Effector memory CD8-positive, alpha-beta T cell (primary cell): ENCODE data around the gene SPATA31C1.
"Not testable (repeated sequence)": the region's sequence is repeated elsewhere in the genome, so short reads cannot be mapped to it uniquely, and the experiment has no call there.

Source experiments
- ATAC-seq: fragments of 150-1000 bp; cut with Tn5 transposase; replicated peaks from 2 replicates; pipeline ENCODE4 v1.10.0; 2021; ENCODE audit warnings: mild to moderate bottlenecking, moderate library complexity
- DNase-seq, 3 experiments: peaks; one replicate each; pipeline ENCODE4 v3.0.0; 2021
- H3K27ac Mint-ChIP-seq, 2 donors: one replicate each; pipeline ENCODE4 v1.8.0; 2022; ENCODE audit warnings: mild to moderate bottlenecking in 2 of 2, mixed read lengths in 2 of 2, moderate library complexity in 2 of 2
- H3K27me3 Mint-ChIP-seq, 2 donors: one replicate each; pipeline ENCODE4 v1.8.0; 2022; ENCODE audit warnings: mixed read lengths in 2 of 2
- H3K36me3 Mint-ChIP-seq: one replicate; pipeline ENCODE4 v1.8.0; 2022; ENCODE audit warnings: mild to moderate bottlenecking, moderate library complexity, mixed read lengths; ENCODE audit not compliant: insufficient read depth
- H3K4me1 Mint-ChIP-seq, 2 donors: one replicate each; pipeline ENCODE4 v1.8.0; 2022; ENCODE audit warnings: low read depth in 2 of 2, mixed read lengths in 2 of 2
- H3K4me3 Mint-ChIP-seq, 2 donors: one replicate each; pipeline ENCODE4 v1.8.0; 2022; ENCODE audit warnings: mild to moderate bottlenecking in 2 of 2, mixed read lengths in 2 of 2, moderate library complexity in 2 of 2
- H3K9me3 Mint-ChIP-seq, 2 donors: one replicate each; pipeline ENCODE4 v1.8.0; 2022; ENCODE audit warnings: mixed read lengths in 2 of 2
- total RNA-seq, 9 experiments: gene quantifications; one replicate each; lab custom pipeline; 2026; lab: John Stamatoyannopoulos, UW

Gene SPATA31C1
- total RNA-seq, result 0 to 0.11 (median 0) reads per million in 9 experiments

DNA sequence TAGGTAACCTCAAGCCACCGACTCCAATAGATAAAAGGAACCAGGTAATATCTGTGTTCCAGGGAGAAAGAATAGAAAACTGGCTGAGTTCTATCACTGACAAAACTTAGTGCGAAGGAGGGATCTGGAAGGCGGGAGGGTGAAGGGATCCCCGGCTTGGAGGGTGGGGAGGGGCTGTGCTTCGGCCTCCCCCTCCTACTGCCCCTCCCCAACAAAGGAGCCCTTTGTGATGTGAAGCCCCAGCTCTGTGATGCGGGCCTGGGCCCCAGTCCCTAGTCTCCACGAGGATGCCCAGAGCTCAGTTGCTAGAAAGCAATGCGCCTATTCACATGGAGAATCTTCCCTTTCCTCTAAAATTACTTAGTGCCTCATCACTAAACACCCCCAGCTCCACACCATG, at the start of gene SPATA31C1:
Gene SPATA31C1, plus strand, starts transcription at position 301 of the 400 bp plus-strand sequence.
- not testable (repeated sequence) for DNase-seq, H3K4me1 Mint-ChIP-seq, H3K27me3 Mint-ChIP-seq, H3K27ac Mint-ChIP-seq, H3K9me3 Mint-ChIP-seq, H3K36me3 Mint-ChIP-seq, H3K4me3 Mint-ChIP-seq, ATAC-seq

DNA sequence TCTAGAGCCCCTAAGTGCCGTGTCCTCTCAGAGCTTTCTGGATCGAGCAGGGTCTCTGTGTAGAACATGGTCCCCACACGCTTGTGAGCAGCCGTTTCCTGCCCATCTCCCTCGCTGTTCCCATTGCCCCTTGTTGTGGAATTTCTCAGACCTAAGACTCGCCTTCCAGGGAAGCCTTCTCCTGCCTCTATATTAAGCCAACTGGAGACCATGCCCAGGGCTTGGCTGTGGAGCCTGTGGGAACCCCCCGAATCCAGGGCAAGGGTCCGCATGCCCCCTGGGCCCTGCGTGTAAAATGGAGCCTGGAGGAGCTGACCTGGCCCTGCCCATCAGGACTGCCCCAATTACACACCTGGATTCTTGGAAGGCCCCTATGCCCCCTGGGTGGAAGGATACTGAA, 49.6 kb upstream of the SPATA31C1 start:
- ATAC-seq, result no peak
- H3K36me3 Mint-ChIP-seq, result peaks cover 3% of the 10 kb centered on the region
- H3K9me3 Mint-ChIP-seq, result peaks cover 6 to 11% of the 10 kb centered on the region in 2 donors
- H3K4me3 Mint-ChIP-seq, result no peak overlapping the region
- H3K27ac Mint-ChIP-seq, result no peak overlapping the region
- no peak for DNase-seq
- peaks cover 14 to 25% of the 10 kb centered on the region in 2 donors for H3K27me3 Mint-ChIP-seq
- H3K4me1 Mint-ChIP-seq, result no peaks in the 10 kb centered on the region

DNA sequence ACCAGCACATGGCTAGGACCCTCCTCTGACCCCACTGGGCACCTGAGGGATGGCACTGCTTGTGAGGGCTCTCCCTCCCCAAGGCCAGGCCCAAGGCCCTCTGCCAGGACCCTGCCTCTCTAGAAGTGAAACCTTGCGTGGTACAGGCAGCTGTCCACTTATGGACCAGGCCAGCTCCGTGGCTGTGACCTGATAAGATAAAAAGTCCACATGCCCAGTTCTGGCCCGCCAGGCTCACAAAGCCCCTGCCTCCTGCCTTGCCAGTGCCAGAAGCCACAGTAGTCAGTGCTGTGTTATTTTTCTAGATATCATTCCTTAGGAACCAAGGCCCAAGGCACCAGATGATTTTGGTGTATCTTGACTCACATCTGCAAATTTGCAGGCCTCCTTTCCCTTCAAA, 49.1 kb upstream of the SPATA31C1 start:
- Mint-ChIP-seq H3K4me1 (no peaks in the 10 kb centered on the region), H3K36me3 (peaks cover 3% of the 10 kb centered on the region), H3K27ac (no peak overlapping the region), H3K4me3 (no peak overlapping the region), H3K27me3 (peaks cover 14 to 29% of the 10 kb centered on the region in 2 donors), H3K9me3 (peaks cover 6 to 11% of the 10 kb centered on the region in 2 donors)
- DNase-seq, result no peak
- ATAC-seq, result no peak

DNA sequence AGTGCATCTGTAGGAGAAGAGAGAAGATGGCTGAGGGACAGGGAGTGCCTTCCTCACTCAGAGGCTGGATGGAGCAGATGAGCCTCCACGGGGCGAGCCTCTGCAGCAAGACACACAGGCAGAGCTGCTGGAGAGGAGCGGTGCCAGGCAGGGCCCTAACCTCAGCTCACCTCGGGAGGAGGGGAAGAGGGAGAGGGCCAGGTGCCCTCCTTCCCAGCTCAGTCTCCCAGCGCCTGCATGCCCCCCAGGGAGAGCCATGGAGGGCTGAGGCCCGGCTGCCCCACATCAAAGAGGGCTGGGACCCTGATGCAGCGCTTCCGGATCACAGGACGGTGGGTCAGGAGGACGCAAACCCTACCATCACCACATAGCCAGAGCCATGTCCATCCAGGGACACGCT, 48.7 kb upstream of the SPATA31C1 start:
- Mint-ChIP-seq H3K9me3 (peaks cover 6 to 11% of the 10 kb centered on the region in 2 donors), H3K36me3 (peaks cover 3% of the 10 kb centered on the region), H3K27ac (no peak overlapping the region), H3K4me1 (no peaks in the 10 kb centered on the region), H3K4me3 (no peak overlapping the region), H3K27me3 (peaks cover 13 to 34% of the 10 kb centered on the region in 2 donors)
- ATAC-seq (no peak), DNase-seq (no peak)

DNA sequence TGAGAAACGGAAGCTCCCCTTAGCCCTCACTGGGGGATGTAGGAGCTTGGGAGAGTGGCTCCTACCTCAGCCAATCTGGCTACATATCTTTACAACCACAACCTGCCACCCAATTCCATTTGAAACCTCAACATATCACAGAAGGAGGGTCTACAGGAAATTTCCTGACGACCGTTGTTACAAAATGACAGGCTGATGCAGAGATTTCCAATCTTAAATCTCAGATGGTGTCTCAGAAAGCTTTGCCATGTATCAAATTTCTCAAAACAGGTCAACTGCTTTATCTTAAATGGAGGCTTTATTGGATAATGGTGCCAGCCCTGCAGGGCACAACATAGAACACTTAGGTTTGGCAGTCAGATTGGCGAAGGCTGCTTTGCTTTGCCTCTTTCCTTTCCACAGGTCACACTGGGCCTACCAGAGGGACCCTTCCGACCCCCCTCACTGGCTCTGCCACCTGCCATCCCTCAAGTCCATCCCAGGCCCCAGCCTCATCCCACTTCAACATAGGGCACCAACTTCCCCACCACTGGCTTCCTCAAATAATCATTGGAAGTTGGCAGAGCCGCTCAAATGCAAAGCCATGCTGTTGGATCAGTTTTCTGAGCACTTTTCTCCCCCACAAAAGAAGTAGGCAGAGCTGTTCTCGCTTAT, 46.2 kb upstream of the SPATA31C1 start:
- no peak overlapping the region for H3K27ac Mint-ChIP-seq
- no peak for DNase-seq
- no peak overlapping the region for H3K4me3 Mint-ChIP-seq
- ATAC-seq, result no peak
- H3K36me3 Mint-ChIP-seq, result peaks cover under 1% of the 10 kb centered on the region
- H3K4me1 Mint-ChIP-seq, result no peaks in the 10 kb centered on the region
- peaks cover 7 to 46% of the 10 kb centered on the region in 2 donors for H3K27me3 Mint-ChIP-seq
- H3K9me3 Mint-ChIP-seq, result peaks cover 6 to 11% of the 10 kb centered on the region in 2 donors

DNA sequence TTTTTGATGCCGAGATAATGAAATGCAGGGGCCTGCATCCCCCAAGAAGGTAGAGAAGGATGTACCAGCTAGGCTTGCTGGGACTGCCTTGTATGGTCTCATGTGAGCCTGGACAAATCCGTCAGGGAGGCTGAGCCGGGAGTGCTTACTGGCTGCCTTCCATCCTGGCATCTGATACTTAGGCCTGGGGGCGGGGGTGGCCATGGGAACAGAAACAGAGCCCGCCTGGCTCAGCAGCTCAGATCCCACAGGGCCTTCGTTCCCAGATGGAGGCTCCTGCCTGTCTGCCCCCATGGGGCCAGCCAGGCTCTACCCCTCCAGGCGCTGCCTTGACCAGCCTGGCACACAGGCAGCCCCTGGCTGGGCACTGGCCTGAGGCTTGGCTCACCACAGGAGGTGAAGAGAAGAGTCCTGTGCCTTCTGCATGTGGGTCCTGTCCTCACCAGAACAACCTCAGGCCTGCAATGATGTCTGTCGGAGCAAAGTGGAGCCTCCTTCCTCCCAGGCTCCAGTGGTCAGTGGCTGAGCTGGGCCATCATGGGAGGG, 45.6 kb upstream of the SPATA31C1 start:
- no peak overlapping the region for H3K4me3 Mint-ChIP-seq
- ATAC-seq (no peak), DNase-seq (no peak)
- H3K4me1 Mint-ChIP-seq, result no peaks in the 10 kb centered on the region
- H3K27me3 Mint-ChIP-seq, result peaks cover 12 to 46% of the 10 kb centered on the region in 2 donors
- peaks cover 6 to 11% of the 10 kb centered on the region in 2 donors for H3K9me3 Mint-ChIP-seq
- peaks cover 3% of the 10 kb centered on the region for H3K36me3 Mint-ChIP-seq
- no peak overlapping the region for H3K27ac Mint-ChIP-seq

DNA sequence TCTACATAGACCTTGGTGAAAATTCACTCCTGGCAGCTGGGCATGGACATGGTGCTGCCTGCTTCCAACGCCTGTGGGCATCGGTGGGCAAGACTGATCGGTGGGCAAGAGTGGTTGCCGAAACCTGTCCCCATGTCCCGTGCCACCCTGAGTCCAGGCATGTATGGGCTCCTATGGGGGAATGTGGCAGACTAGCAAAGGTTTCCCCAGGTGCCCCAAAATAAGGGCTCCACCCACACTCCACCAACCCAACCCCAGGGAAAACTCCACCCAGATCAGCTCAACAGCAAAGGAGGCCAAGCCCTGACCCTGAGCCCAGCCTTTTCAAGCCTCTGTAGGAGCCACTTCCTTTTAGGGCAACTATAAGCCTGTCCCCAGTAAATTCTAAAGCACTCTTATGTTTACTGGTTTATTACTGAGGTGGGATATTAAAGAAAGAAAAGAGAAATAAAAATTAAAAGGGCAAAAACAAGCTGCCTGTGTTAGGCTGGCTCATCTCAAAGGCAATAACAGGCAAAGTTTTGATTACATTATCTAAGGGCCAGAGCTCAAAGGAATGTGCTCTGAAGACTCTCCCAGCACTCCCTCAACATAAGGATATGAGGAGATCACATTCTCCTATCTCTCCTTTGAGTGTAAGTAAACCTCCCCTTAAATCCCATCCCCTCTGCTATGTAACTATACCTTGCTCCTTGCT, 44.0 kb upstream of the SPATA31C1 start:
- H3K27ac Mint-ChIP-seq, result no peak overlapping the region

DNA sequence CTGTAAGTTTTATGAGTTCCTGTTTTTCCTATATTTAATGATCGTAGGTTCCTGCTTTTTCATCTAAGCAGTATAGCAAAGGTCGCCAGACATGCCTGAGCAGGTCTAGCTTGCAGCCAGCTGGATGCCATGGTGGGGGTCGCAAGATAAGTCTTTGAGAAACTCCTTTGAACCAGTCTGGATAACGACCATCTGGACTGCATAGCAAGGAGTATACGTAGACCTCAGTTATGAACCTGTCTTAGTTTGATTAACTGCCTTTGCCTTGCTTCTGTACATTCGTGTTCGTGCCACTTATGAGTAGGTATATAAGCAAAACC, 43.5 kb upstream of the SPATA31C1 start:
- no peaks in the 10 kb centered on the region for H3K4me1 Mint-ChIP-seq
- H3K27me3 Mint-ChIP-seq, result peaks cover 19 to 53% of the 10 kb centered on the region in 2 donors
- H3K4me3 Mint-ChIP-seq, result no peak overlapping the region
- H3K27ac Mint-ChIP-seq, result no peak overlapping the region
- DNase-seq, result no peak
- peaks cover 6 to 9% of the 10 kb centered on the region in 2 donors for H3K9me3 Mint-ChIP-seq
- no peak for ATAC-seq
- H3K36me3 Mint-ChIP-seq, result peaks cover 3% of the 10 kb centered on the region

More for the DNA sequence above, 44.0 kb upstream of the SPATA31C1 start:
- Mint-ChIP-seq H3K4me3 (no peak overlapping the region), H3K27me3 (peaks cover 19 to 53% of the 10 kb centered on the region in 2 donors), H3K4me1 (no peaks in the 10 kb centered on the region), H3K36me3 (peaks cover 3% of the 10 kb centered on the region), H3K9me3 (peaks cover 6 to 11% of the 10 kb centered on the region in 2 donors)
- ATAC-seq (no peak), DNase-seq (no peak)

DNA sequence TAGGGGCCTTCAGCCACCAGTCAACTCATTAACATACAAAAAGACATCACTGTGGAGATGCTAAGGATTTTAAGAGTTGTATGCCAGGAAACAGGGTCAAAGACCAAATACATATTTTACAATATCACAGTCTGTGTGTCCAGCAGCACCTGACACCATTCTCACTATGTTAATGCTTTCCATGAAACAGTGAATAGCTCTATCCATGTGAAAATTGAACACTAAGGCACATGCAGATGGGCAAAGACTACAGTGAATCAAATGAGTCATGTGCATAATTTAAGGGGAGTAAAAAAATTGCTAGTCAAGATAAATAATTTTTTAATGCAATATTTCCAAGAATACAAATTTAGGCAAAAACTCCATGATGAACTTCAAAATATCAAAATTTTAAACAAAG, 42.7 kb upstream of the SPATA31C1 start:
- Mint-ChIP-seq H3K36me3 (peaks cover 3% of the 10 kb centered on the region), H3K4me3 (no peak overlapping the region), H3K27me3 (peaks cover 23 to 58% of the 10 kb centered on the region in 2 donors), H3K9me3 (peaks cover 0 to 1% of the 10 kb centered on the region in 2 donors), H3K4me1 (no peaks in the 10 kb centered on the region), H3K27ac (no peak overlapping the region)
- no peak for ATAC-seq
- no peak for DNase-seq

DNA sequence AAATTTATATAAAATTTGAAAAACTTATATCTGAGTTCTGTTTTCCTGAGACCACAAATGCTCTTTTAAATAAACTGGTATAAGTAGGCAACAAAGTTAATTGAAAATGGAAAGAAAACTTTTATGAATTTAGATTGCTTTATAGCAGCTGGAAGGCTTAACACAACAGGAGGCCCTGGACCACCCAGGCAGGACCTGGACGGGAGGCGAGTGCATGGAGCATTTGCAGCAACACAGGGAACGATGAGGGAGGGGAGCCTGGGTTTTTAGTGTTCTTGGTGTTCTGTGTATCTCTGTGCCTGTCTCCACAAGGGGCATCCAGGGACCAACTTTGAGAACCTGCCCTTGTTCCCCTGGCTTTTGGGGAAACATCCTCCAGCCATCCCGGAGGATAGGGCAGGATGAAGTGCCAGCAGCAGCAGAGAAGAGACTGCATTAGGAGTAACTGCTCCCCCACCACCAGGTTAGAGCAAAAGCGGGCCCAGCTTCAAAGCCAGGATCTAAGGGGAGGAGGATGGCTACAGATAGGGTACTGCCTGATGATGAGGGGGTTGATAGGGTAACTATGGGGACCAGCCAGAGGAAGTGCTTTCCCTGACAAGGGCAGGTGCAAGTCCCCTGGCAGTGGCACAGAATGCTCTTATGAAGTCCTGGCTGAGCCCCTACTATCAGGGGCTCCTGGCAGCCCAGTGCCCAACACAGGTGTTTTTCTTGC, 41.8 kb upstream of the SPATA31C1 start:
- H3K4me3 Mint-ChIP-seq, result no peak overlapping the region
- DNase-seq (no peak), ATAC-seq (no peak)
- H3K27ac Mint-ChIP-seq, result no peak overlapping the region
- no peaks in the 10 kb centered on the region for H3K4me1 Mint-ChIP-seq
- peaks cover 3% of the 10 kb centered on the region for H3K36me3 Mint-ChIP-seq
- H3K9me3 Mint-ChIP-seq, result no peaks in the 10 kb centered on the region
- H3K27me3 Mint-ChIP-seq, result peaks cover 27 to 67% of the 10 kb centered on the region in 2 donors

DNA sequence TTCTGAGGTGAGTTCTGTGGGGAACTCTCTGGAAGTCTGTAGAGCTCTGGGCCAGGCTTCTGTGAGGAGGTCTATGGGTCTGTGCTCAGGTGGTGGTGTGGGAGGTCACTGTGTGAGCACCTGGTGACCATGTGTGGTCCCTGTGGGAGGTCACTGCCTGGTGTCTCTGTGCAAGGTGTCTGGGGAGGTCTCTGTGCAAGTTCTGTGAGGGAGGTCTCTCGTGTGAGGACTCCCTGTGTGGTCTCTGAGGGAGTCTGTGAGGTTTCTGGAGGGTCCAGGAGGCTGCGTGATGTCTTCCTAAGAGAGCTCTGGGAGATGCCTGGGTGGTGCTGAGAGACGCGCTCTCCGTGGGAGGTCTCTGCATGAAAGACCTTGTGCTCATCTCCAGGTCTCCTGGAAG, 41.1 kb upstream of the SPATA31C1 start:
- H3K27ac Mint-ChIP-seq, result no peak overlapping the region
- peaks cover 27 to 74% of the 10 kb centered on the region in 2 donors for H3K27me3 Mint-ChIP-seq
- H3K9me3 Mint-ChIP-seq, result no peaks in the 10 kb centered on the region
- ATAC-seq, result no peak
- no peak for DNase-seq
- H3K4me1 Mint-ChIP-seq, result no peaks in the 10 kb centered on the region
- H3K4me3 Mint-ChIP-seq, result no peak overlapping the region
- peaks cover 3% of the 10 kb centered on the region for H3K36me3 Mint-ChIP-seq

DNA sequence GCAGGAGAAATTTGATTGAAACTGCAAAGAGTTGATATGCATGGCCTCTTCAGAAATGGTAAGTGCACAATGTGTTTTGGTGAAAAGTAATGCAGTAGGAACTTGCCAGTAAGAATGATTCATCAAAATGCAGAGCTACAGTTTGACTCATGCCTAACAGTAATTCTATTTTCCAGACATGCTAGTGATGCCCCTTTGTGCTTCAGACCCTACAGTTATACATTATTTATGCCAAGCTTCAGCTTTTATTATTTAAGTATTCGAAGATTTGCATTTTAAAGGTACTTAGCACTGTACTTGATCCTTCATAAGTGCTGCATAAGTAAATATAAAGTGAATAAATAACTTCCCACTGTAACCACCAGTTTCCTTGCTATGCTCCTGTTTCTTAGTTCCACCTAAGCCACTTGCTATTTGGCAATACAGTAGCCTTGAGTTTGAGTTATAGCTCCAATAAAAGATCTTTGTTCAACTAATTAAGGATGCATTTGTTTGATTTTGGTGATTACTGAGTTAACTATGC, 38.7 kb upstream of the SPATA31C1 start:
- Mint-ChIP-seq H3K4me1 (no peaks in the 10 kb centered on the region), H3K9me3 (no peaks in the 10 kb centered on the region)

DNA sequence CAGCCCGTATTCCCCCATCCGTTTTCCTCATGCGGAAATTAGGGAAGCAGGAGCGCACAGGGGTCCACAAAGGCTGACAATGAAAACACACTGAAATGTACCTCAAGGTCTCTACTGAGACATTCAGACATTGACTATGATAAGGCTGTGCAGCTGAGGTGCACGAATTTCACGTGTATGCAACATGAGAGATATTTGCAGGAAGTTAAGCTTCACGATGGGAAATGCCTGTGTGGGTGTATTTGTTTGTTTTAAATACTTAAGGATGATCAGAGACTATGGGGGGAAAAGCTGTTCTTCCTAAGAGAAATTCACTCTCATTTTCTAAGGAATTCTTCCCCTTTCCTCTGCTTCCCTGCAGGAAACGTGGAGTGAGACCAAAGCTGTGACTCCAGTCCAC, 37.6 kb upstream of the SPATA31C1 start:
- ATAC-seq, result no peak
- no peaks in the 10 kb centered on the region for H3K4me1 Mint-ChIP-seq
- H3K36me3 Mint-ChIP-seq, result peaks cover 3% of the 10 kb centered on the region
- no peak overlapping the region for H3K4me3 Mint-ChIP-seq
- no peaks in the 10 kb centered on the region for H3K9me3 Mint-ChIP-seq
- H3K27ac Mint-ChIP-seq, result no peak overlapping the region
- peaks cover 28 to 75% of the 10 kb centered on the region in 2 donors for H3K27me3 Mint-ChIP-seq
- no peak for DNase-seq

More for the DNA sequence above, 38.7 kb upstream of the SPATA31C1 start:
- H3K27me3 Mint-ChIP-seq, result peaks cover 27 to 67% of the 10 kb centered on the region in 2 donors
- no peak overlapping the region for H3K4me3 Mint-ChIP-seq
- peaks cover 3% of the 10 kb centered on the region for H3K36me3 Mint-ChIP-seq
- DNase-seq (no peak), ATAC-seq (no peak)
- H3K27ac Mint-ChIP-seq, result no peak overlapping the region
